A549 (cell line): Measurements from ENCODE around the gene LRP5.

Experiments used
- BHLHE40 ChIP-seq: IDR thresholded peaks from 2 replicates; pipeline ENCODE4 v1.6.1; 2012; ENCODE audit warnings: low read depth, low read length, inconsistent platforms
- CHD4 ChIP-seq: fragments of 200-600 bp; sonication (generic); IDR thresholded peaks from 2 replicates; pipeline ENCODE4 v1.6.1; 2016; ENCODE audit warnings: antibody characterized with exemption, mild to moderate bottlenecking, borderline replicate concordance
- ESRRA ChIP-seq: fragments of 150-350 bp; IDR thresholded peaks from 2 replicates; pipeline ENCODE4 v1.6.1; 2014; ENCODE audit warnings: mild to moderate bottlenecking, low read length, borderline replicate concordance
- GATA3 ChIP-seq: IDR thresholded peaks from 2 replicates; pipeline ENCODE4 v1.6.1; 2012; ENCODE audit warnings: borderline replicate concordance
- MYC ChIP-seq: IDR thresholded peaks from 2 replicates; pipeline ENCODE4 v1.6.1; 2012; ENCODE audit warnings: mild to moderate bottlenecking, inconsistent platforms, low read length, improper control_type of control experiment, borderline replicate concordance
- RFX5 ChIP-seq: fragments of 450-650 bp; IDR thresholded peaks from 2 replicates; pipeline ENCODE4 v1.7.1; 2014; ENCODE audit warnings: antibody characterized with exemption, mild to moderate bottlenecking, moderate library complexity
- SMC3 ChIP-seq: fragments of >200 bp; sonication (Bioruptor Twin); formaldehyde crosslinking; IDR thresholded peaks from 3 replicates; pipeline ENCODE4 v1.6.1; 2018; ENCODE audit warnings: inconsistent platforms
- TF ChIP-seq, protein P1 (sequence below): fragments of >200 bp; sonication (Bioruptor Twin); formaldehyde crosslinking; IDR thresholded peaks from 3 replicates; pipeline ENCODE4 v1.5.1; 2016
- TF ChIP-seq, protein P2 (sequence below): IDR thresholded peaks from 2 replicates; pipeline ENCODE4 v1.6.1; 2012
- TF ChIP-seq, protein P3 (sequence below): fragments of >200 bp; sonication (Bioruptor Twin); formaldehyde crosslinking; IDR thresholded peaks from 3 replicates; pipeline ENCODE4 v1.6.1; 2016
- TF ChIP-seq, protein P4 (sequence below): IDR thresholded peaks from 2 replicates; pipeline ENCODE4 v1.6.1; 2012
- TF ChIP-seq, protein P5 (sequence below): fragments of 450-650 bp; IDR thresholded peaks from 2 replicates; pipeline ENCODE4 v1.6.1; 2014; ENCODE audit warnings: antibody characterized with exemption

DNA sequence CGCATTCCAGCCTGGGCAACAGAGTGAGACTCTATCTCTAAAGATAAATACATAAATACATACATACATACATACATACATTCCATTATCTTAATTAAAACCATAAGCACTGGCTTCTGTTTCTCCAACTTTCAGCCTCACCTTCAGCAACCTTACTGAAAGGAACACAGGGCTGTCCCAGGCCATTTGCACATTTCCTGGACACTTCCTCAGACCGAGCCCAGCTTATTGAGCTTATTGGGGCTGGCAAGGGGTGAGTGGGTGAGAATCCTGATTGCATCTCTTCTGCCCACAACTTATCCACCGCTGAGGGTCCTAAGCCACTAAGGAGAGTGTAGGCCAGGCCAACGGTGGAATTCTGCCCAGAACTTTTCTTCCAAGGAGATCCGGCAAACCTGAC lies 16.5 kb upstream of the LRP5 start:
- TF ChIP-seq, protein P1, sequence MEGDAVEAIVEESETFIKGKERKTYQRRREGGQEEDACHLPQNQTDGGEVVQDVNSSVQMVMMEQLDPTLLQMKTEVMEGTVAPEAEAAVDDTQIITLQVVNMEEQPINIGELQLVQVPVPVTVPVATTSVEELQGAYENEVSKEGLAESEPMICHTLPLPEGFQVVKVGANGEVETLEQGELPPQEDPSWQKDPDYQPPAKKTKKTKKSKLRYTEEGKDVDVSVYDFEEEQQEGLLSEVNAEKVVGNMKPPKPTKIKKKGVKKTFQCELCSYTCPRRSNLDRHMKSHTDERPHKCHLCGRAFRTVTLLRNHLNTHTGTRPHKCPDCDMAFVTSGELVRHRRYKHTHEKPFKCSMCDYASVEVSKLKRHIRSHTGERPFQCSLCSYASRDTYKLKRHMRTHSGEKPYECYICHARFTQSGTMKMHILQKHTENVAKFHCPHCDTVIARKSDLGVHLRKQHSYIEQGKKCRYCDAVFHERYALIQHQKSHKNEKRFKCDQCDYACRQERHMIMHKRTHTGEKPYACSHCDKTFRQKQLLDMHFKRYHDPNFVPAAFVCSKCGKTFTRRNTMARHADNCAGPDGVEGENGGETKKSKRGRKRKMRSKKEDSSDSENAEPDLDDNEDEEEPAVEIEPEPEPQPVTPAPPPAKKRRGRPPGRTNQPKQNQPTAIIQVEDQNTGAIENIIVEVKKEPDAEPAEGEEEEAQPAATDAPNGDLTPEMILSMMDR, result no peak
- TF ChIP-seq ESRRA (no peak), MYC (no peak), RFX5 (no peak), SMC3 (no peak), GATA3 (no peak), CHD4 (no peak), BHLHE40 (no peak)
- TF ChIP-seq, protein P2, sequence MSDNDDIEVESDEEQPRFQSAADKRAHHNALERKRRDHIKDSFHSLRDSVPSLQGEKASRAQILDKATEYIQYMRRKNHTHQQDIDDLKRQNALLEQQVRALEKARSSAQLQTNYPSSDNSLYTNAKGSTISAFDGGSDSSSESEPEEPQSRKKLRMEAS, result no peak
- TF ChIP-seq, protein P3, sequence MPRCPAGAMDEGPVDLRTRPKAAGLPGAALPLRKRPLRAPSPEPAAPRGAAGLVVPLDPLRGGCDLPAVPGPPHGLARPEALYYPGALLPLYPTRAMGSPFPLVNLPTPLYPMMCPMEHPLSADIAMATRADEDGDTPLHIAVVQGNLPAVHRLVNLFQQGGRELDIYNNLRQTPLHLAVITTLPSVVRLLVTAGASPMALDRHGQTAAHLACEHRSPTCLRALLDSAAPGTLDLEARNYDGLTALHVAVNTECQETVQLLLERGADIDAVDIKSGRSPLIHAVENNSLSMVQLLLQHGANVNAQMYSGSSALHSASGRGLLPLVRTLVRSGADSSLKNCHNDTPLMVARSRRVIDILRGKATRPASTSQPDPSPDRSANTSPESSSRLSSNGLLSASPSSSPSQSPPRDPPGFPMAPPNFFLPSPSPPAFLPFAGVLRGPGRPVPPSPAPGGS, result no peak
- TF ChIP-seq, protein P4, sequence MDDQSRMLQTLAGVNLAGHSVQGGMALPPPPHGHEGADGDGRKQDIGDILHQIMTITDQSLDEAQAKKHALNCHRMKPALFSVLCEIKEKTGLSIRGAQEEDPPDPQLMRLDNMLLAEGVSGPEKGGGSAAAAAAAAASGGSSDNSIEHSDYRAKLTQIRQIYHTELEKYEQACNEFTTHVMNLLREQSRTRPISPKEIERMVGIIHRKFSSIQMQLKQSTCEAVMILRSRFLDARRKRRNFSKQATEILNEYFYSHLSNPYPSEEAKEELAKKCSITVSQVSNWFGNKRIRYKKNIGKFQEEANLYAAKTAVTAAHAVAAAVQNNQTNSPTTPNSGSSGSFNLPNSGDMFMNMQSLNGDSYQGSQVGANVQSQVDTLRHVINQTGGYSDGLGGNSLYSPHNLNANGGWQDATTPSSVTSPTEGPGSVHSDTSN, result no peak
- TF ChIP-seq, protein P5, sequence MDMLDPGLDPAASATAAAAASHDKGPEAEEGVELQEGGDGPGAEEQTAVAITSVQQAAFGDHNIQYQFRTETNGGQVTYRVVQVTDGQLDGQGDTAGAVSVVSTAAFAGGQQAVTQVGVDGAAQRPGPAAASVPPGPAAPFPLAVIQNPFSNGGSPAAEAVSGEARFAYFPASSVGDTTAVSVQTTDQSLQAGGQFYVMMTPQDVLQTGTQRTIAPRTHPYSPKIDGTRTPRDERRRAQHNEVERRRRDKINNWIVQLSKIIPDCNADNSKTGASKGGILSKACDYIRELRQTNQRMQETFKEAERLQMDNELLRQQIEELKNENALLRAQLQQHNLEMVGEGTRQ, result no peak
